ENCODE data around the gene BMP2.

The BMP2 gene

GRCh38 chr20:6767536-6768227 lies at the start of gene BMP2:
BMP2 (plus strand) TSS chr20:6767686; CDS start chr20:6770127, 2,441 bp downstream.
- no peak for DNase-seq (ENCODE audit: low read depth in 2 of 2)

GRCh38 chr20:6718662-6719368 lies 48.7 kb upstream of the BMP2 start:
- no peak for DNase-seq (ENCODE audit: low read depth in 2 of 2)

- no peak for DNase-seq (ENCODE audit: low read depth in 2 of 2)
Measured at GRCh38 chr20:6719369-6719721, 48.1 kb upstream of the BMP2 start.

GRCh38 chr20:6726761-6727160 lies 40.7 kb upstream of the BMP2 start:
- DNase-seq (ENCODE audit: low read depth in 2 of 2), result no peak

- DNase-seq (ENCODE audit: low read depth in 2 of 2), result no peak
Measured at GRCh38 chr20:6730672-6731328, 36.7 kb upstream of the BMP2 start.

GRCh38 chr20:6732001-6732447 lies 35.5 kb upstream of the BMP2 start:
- DNase-seq (ENCODE audit: low read depth in 2 of 2), result no peak

- DNase-seq (ENCODE audit: low read depth in 2 of 2), result no peak
Measured at GRCh38 chr20:6732851-6733250, 34.6 kb upstream of the BMP2 start.

- no peak for DNase-seq (ENCODE audit: low read depth in 2 of 2)
Measured at GRCh38 chr20:6733965-6734364, 33.5 kb upstream of the BMP2 start.

GRCh38 chr20:6735942-6736845 lies 31.3 kb upstream of the BMP2 start:
- no peak for DNase-seq (ENCODE audit: low read depth in 2 of 2)

GRCh38 chr20:6739406-6739805 lies 28.1 kb upstream of the BMP2 start:
- DNase-seq (ENCODE audit: low read depth in 2 of 2), result no peak

- DNase-seq (ENCODE audit: low read depth in 2 of 2), result no peak
Measured at GRCh38 chr20:6740096-6740495, 27.4 kb upstream of the BMP2 start.

GRCh38 chr20:6744180-6744579 lies 23.3 kb upstream of the BMP2 start:
- no peak for DNase-seq (ENCODE audit: low read depth in 2 of 2)

GRCh38 chr20:6744805-6745204 lies 22.7 kb upstream of the BMP2 start:
- DNase-seq (ENCODE audit: low read depth in 2 of 2), result no peak

GRCh38 chr20:6746901-6747609 lies 20.4 kb upstream of the BMP2 start:
- no peak for DNase-seq (ENCODE audit: low read depth in 2 of 2)

GRCh38 chr20:6750438-6750837 lies 17.0 kb upstream of the BMP2 start:
- no peak for DNase-seq (ENCODE audit: low read depth in 2 of 2)

- no peak for DNase-seq (ENCODE audit: low read depth in 2 of 2)
Measured at GRCh38 chr20:6756693-6757595, 10.5 kb upstream of the BMP2 start.

- no peak for DNase-seq (ENCODE audit: low read depth in 2 of 2)
Measured at GRCh38 chr20:6764619-6765018, 2.9 kb upstream of the BMP2 start.

- DNase-seq (ENCODE audit: low read depth in 2 of 2), result no peak
Measured at GRCh38 chr20:6765469-6766058, 1.9 kb upstream of the BMP2 start.

- DNase-seq (ENCODE audit: low read depth in 2 of 2), result no peak
Measured at GRCh38 chr20:6766433-6766832, 1.1 kb upstream of the BMP2 start.

GRCh38 chr20:6767126-6767535 lies 355 bp upstream of the BMP2 start:
- DNase-seq (ENCODE audit: low read depth in 2 of 2), result no peak
